GM12872 (cell line): Measurements from ENCODE around the gene ARHGAP42.

Experiments
- TF ChIP-seq, protein P1 (sequence below): IDR thresholded peaks from 3 replicates; pipeline ENCODE4 v1.5.1; 2011; ENCODE audit warnings: low read depth, mild to moderate bottlenecking, low read length, moderate library complexity; ENCODE audit not compliant: insufficient read depth

Gene ARHGAP42

GRCh38 chr11:100820621-100821020 is 133.5 kb downstream of the ARHGAP42 start:
- TF ChIP-seq, protein P1, sequence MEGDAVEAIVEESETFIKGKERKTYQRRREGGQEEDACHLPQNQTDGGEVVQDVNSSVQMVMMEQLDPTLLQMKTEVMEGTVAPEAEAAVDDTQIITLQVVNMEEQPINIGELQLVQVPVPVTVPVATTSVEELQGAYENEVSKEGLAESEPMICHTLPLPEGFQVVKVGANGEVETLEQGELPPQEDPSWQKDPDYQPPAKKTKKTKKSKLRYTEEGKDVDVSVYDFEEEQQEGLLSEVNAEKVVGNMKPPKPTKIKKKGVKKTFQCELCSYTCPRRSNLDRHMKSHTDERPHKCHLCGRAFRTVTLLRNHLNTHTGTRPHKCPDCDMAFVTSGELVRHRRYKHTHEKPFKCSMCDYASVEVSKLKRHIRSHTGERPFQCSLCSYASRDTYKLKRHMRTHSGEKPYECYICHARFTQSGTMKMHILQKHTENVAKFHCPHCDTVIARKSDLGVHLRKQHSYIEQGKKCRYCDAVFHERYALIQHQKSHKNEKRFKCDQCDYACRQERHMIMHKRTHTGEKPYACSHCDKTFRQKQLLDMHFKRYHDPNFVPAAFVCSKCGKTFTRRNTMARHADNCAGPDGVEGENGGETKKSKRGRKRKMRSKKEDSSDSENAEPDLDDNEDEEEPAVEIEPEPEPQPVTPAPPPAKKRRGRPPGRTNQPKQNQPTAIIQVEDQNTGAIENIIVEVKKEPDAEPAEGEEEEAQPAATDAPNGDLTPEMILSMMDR = no peak

GRCh38 chr11:100821198-100821597 is 134.1 kb downstream of the ARHGAP42 start:
- TF ChIP-seq, protein P1 = no peak

DNA sequence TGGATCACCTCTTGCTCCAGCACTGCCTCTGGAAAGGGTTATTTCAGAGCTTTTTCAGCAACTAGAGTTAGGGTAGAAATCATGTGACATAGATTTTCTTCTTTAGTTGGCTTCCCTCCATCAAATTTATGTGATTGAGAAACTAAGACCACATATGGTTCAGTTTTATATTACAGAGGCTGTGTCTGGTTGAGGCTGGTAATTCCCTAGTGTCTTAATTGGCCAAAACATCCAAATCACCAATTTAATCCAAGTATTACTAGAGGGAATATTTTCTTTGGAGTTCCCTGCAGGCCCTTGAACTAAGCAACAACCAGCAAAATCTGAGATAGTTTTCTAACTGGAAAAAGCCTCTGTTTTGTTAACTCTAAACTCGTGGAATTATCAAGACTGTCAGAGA is 136.3 kb downstream of the ARHGAP42 start:
- TF ChIP-seq, protein P1 = no peak

DNA sequence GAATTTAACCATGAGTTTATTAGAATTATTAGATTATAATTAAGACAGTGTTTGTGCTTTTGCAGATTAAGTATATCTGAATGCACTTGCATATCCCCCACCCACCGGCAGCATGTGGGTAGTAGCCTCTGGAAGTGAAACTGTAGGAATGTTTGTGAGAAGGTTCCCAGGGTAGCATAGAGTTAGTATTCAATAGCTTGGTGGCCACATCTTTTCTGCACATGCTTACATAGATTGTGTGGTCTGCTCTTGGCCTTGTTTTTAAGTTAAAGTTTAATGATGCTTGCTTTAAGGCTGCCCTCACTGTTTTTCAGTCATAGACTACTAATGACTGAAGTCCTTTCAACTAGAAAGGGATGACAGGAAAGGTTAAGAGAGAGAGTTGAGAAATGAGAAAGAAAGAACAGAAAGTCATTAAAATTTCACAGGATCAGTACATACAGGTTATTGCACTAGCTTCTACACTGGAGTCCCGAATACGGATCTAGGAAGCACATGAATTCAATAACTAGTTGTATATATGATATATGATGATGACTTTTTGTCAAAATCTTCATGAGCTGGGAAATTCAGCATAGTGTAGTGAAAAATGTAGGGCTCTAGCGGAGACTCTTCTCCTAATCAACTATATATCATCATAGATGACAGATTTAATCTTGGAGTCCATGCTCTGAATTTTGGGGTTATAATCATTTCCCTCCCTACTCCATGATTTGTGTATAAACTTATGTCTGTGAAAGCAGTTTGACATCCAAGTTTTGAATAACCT is 137.1 kb downstream of the ARHGAP42 start:
- TF ChIP-seq, protein P1 = no peak

- TF ChIP-seq, protein P1 = no peak
Measured at GRCh38 chr11:100825626-100826025, 138.5 kb downstream of the ARHGAP42 start.

- TF ChIP-seq, protein P1 = peak; percentile 43; the same call in 2 of the 3 replicates
Measured at GRCh38 chr11:100827934-100828661, 141.0 kb downstream of the ARHGAP42 start.

DNA sequence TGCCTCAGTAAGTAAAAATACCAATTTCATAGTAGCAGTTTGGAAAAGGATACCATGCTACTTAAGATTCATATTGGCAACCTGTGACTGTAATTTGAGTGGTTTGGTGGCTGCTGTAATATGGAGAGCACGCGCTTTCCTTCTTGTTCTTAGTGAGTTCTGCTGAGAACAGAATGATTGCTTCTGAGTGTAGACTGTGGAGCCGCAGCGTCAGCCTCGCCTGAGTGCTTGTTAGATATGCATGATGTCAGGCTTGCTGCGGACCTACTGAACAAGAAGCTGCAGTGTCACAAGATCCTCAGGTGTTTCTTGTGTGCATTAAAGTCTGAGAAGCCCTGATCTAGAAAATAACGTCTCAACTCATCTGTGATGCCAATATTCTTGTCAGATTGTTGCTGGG is 143.2 kb downstream of the ARHGAP42 start:
- TF ChIP-seq, protein P1 = no peak
